ENCODE data around the gene SPRR2B. TPM values are rescaled to one million over a fixed set of nuclear protein-coding genes. Genes with fewer than 3 reads are reported as not detected.
"Not testable (repeated sequence)": the region's sequence is repeated elsewhere in the genome, so short reads cannot be mapped to it uniquely, and the experiment has no call there.

SPRR2B gene
- total RNA-seq, 1 experiment from 2014 or later, result not detected

DNA sequence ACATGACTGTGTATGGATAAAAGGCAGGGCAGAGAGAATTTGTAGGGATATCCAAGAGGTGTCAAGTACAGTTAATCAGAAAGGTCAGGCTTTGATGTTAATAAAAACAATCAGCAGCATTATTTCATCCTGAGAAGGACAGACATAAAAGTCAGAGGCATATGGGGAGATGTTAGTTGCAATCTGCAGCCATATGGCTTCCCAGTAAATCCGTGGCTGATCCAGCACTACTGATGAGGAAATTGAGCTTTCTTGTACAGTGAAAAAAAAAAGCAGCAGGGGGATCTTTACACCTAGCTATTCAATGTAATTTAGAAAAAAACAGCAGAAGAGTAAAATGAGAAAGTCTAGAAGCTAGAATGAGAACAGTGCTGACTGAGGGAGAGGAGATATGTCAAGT is 42.6 kb downstream of the SPRR2B start:
- H3K9me3 ChIP-seq (ENCODE audit: low read length), result no peaks in the 10 kb centered on the region

DNA sequence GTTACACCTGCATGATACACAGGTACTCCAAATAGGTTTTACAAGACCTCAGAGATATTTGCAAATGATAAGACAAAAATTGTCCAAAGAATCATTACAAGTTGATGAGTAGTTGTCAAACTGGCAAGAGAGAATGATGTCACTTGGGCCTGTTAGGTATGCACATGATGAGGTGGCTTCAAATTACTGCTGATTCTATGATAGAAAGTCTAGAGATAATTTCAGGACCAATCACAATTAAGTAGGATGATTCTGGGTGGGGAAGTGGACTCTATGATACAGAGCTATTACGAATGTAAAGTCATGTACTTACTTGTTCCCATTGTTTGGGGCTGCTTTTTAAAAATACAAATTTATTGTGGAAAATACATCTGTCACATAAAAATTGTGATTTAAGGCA is 45.6 kb downstream of the SPRR2B start:
- no peaks in the 10 kb centered on the region for H3K36me3 ChIP-seq (ENCODE audit: insufficient read depth, low read length)
- no peak overlapping the region for H3K4me2 ChIP-seq (ENCODE audit: low read depth, low read length, poor library complexity, severe bottlenecking)
- H3K9me2 ChIP-seq (replicated peaks; ENCODE audit: insufficient read depth, low read length), result no peaks in the 10 kb centered on the region
- H3K4me1 ChIP-seq (ENCODE audit: low read length), result peaks cover 47% of the 10 kb centered on the region
- H3K79me2 ChIP-seq (ENCODE audit: low read length), result no peaks in the 10 kb centered on the region
- no peak overlapping the region for H2AFZ ChIP-seq (ENCODE audit: low read length)
- H3K27ac ChIP-seq (ENCODE audit: low read length), result no peak overlapping the region
- H3K27me3 ChIP-seq (ENCODE audit: low read length), result no peaks in the 10 kb centered on the region
- no peaks in the 10 kb centered on the region for H3K9me3 ChIP-seq (ENCODE audit: low read length)
- no peak overlapping the region for H3K4me3 ChIP-seq (ENCODE audit: low read length)
- no peak for DNase-seq
- H4K20me1 ChIP-seq (ENCODE audit: insufficient read depth, low read depth, low read length), result no peaks in the 10 kb centered on the region
- no peak overlapping the region for H3K9ac ChIP-seq (ENCODE audit: low read length)

More for the DNA sequence above, 42.6 kb downstream of the SPRR2B start:
- no peak for DNase-seq
- H3K27me3 ChIP-seq (ENCODE audit: low read length), result no peaks in the 10 kb centered on the region
- no peaks in the 10 kb centered on the region for H3K36me3 ChIP-seq (ENCODE audit: insufficient read depth, low read length)
- H2AFZ ChIP-seq (ENCODE audit: low read length), result no peak overlapping the region
- H3K9ac ChIP-seq (ENCODE audit: low read length), result no peak overlapping the region
- H3K9me2 ChIP-seq (replicated peaks; ENCODE audit: insufficient read depth, low read length), result no peaks in the 10 kb centered on the region
- peaks cover 32% of the 10 kb centered on the region for H3K4me1 ChIP-seq (ENCODE audit: low read length)
- no peak overlapping the region for H3K27ac ChIP-seq (ENCODE audit: low read length)
- H3K4me3 ChIP-seq (ENCODE audit: low read length), result no peak overlapping the region
- no peak overlapping the region for H3K4me2 ChIP-seq (ENCODE audit: low read depth, low read length, poor library complexity, severe bottlenecking)
- H3K79me2 ChIP-seq (ENCODE audit: low read length), result no peaks in the 10 kb centered on the region
- H4K20me1 ChIP-seq (ENCODE audit: insufficient read depth, low read depth, low read length), result no peaks in the 10 kb centered on the region

DNA sequence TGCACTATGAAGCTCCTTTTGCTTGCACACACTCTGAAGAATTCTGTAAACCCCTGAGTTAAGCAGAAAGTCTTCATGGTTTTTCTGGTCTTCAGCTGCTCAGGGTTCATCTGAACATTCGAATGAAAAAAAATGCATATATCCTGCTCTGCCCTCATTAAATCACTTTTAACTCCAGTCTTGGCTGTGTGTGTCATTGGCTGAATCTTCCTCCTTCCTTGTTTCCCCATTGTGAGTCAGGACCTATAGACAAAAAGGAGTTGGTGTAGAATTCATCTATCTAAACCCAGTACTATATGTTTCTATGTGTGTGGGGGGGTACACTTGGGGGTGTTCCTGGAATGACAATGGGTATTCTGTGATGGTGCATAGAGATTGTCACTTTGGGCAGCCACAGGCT is 47.0 kb downstream of the SPRR2B start:
- H3K4me1 ChIP-seq (ENCODE audit: low read length), result peaks cover 53% of the 10 kb centered on the region
- H3K9ac ChIP-seq (ENCODE audit: low read length), result no peak overlapping the region
- H3K27ac ChIP-seq (ENCODE audit: low read length), result no peak overlapping the region
- H3K4me2 ChIP-seq (ENCODE audit: low read depth, low read length, poor library complexity, severe bottlenecking), result no peak overlapping the region
- no peak overlapping the region for H3K4me3 ChIP-seq (ENCODE audit: low read length)
- H3K9me3 ChIP-seq (ENCODE audit: low read length), result no peaks in the 10 kb centered on the region
- no peak for DNase-seq
- H3K9me2 ChIP-seq (replicated peaks; ENCODE audit: insufficient read depth, low read length), result no peaks in the 10 kb centered on the region
- no peaks in the 10 kb centered on the region for H3K27me3 ChIP-seq (ENCODE audit: low read length)
- H2AFZ ChIP-seq (ENCODE audit: low read length), result no peak overlapping the region
- H3K36me3 ChIP-seq (ENCODE audit: insufficient read depth, low read length), result no peaks in the 10 kb centered on the region
- H4K20me1 ChIP-seq (ENCODE audit: insufficient read depth, low read depth, low read length), result no peaks in the 10 kb centered on the region
- H3K79me2 ChIP-seq (ENCODE audit: low read length), result no peaks in the 10 kb centered on the region

DNA sequence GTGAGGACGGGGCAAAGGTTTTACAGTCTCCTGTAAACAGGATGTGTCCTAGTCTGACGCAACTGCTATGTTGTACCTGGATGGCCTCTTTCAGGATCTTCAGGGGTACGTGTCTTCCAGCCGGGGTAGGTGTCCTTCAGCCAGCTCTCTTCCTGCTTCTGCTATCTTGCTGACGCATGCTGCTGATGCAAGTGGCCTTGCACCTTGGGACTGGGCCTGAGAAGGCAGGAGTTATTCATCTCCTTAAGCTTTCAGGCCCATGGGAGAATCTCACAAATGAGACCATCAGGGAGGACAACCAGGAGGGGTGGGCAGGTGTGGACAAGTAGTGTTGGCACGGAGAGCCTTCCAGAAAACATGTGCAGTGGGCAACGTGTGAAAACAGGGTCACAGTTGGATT is 48.3 kb downstream of the SPRR2B start:
- no peak overlapping the region for H3K9ac ChIP-seq (ENCODE audit: low read length)
- peaks cover 53% of the 10 kb centered on the region for H3K4me1 ChIP-seq (ENCODE audit: low read length)
- no peaks in the 10 kb centered on the region for H3K36me3 ChIP-seq (ENCODE audit: insufficient read depth, low read length)
- no peaks in the 10 kb centered on the region for H3K27me3 ChIP-seq (ENCODE audit: low read length)
- no peak overlapping the region for H3K4me3 ChIP-seq (ENCODE audit: low read length)
- no peaks in the 10 kb centered on the region for H3K9me3 ChIP-seq (ENCODE audit: low read length)
- H2AFZ ChIP-seq (ENCODE audit: low read length), result 0 out of 2 replicates have a peak overlapping the region, but pooled peaks have one; percentile 30
- no peak overlapping the region for H3K4me2 ChIP-seq (ENCODE audit: low read depth, low read length, poor library complexity, severe bottlenecking)
- H4K20me1 ChIP-seq (ENCODE audit: insufficient read depth, low read depth, low read length), result no peaks in the 10 kb centered on the region
- H3K9me2 ChIP-seq (replicated peaks; ENCODE audit: insufficient read depth, low read length), result no peaks in the 10 kb centered on the region
- H3K79me2 ChIP-seq (ENCODE audit: low read length), result no peaks in the 10 kb centered on the region
- DNase-seq, result no peak
- H3K27ac ChIP-seq (ENCODE audit: low read length), result peak overlapping the region; percentile 75

DNA sequence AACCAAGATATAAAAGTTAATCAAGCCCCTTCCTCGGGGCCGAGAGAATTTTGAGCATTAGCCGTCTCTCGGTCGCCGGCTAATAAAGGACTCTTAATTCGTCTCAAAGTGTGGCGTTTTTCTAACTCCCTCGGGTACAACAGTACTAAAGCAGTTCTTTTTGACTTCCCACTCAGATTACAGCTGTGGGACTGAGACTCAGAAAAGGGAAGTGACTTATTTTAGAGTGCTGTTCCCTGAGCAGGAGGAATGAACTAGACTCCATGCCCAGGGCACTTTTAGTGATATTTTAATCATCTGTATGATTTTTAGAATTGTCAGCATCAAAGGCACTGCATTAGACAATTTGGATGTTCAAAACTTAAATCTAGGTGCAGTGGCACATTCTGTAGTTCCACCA is 49.1 kb downstream of the SPRR2B start:
- H3K4me3 ChIP-seq (ENCODE audit: low read length), result peak overlapping the region; percentile 52; the same call in 1 of the 2 replicates

DNA sequence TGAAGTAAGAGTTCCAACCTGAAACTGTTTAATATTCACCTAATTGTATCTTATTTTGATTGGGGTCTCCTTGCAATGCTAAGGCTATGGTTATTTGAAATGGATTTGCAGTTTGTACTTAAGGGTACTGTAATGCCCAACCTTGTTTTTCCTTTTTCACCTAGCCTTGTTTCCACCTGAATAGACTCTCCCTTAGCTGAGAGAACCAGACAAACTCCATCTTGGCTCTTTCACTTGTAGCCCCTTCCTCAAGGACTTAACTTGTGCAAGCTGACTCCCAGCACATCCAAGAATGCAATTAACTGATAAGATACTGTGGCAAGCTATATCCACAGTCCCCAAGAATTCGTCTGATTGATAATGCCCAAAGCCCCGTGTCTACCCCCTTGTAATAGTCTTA is 49.6 kb downstream of the SPRR2B start:
- DNase-seq; H3K9me2 ChIP-seq (replicated peaks; ENCODE audit: insufficient read depth, low read length); H3K9me3 ChIP-seq (ENCODE audit: low read length); H3K36me3 ChIP-seq (ENCODE audit: insufficient read depth, low read length); H3K79me2 ChIP-seq (ENCODE audit: low read length); H4K20me1 ChIP-seq (ENCODE audit: insufficient read depth, low read depth, low read length); H2AFZ ChIP-seq (ENCODE audit: low read length); H3K27me3 ChIP-seq (ENCODE audit: low read length): not testable (repeated sequence)
- H3K4me2 ChIP-seq (ENCODE audit: low read depth, low read length, poor library complexity, severe bottlenecking), result peak overlapping the region; percentile 46
- peaks cover 53% of the 10 kb centered on the region for H3K4me1 ChIP-seq (ENCODE audit: low read length)
- peak overlapping the region; percentile 75 for H3K27ac ChIP-seq (ENCODE audit: low read length)
- peak overlapping the region; percentile 33 for H3K9ac ChIP-seq (ENCODE audit: low read length)
- peak overlapping the region; percentile 52 for H3K4me3 ChIP-seq (ENCODE audit: low read length)

More for the DNA sequence above, 49.1 kb downstream of the SPRR2B start:
- H3K79me2 ChIP-seq (ENCODE audit: low read length); H3K36me3 ChIP-seq (ENCODE audit: insufficient read depth, low read length); H3K27me3 ChIP-seq (ENCODE audit: low read length); H3K9me2 ChIP-seq (replicated peaks; ENCODE audit: insufficient read depth, low read length); H4K20me1 ChIP-seq (ENCODE audit: insufficient read depth, low read depth, low read length); H3K9me3 ChIP-seq (ENCODE audit: low read length); H2AFZ ChIP-seq (ENCODE audit: low read length): not testable (repeated sequence)
- peak; percentile 87 for DNase-seq
- H3K4me1 ChIP-seq (ENCODE audit: low read length), result peaks cover 53% of the 10 kb centered on the region
- H3K27ac ChIP-seq (ENCODE audit: low read length), result peak overlapping the region; percentile 75
- peak overlapping the region; percentile 46 for H3K4me2 ChIP-seq (ENCODE audit: low read depth, low read length, poor library complexity, severe bottlenecking)
- peak overlapping the region; percentile 33; the same call in 1 of the 2 replicates for H3K9ac ChIP-seq (ENCODE audit: low read length)

Small RNA genes within 50 kb of the gene (small RNA-seq; reads per million reads assigned to genes)
- gene AL356867.1, result not detected

Other genes starting within 250 kb of the SPRR2B start
- not detected in 2 replicates for gene LCE1A, start 244.1 kb downstream of the SPRR2B start, total RNA-seq (2014; rRNA removed; shearing (Covaris generic); ENCODE audit: low replicate concordance)
- gene LCE6A, start 228.8 kb downstream of the SPRR2B start, total RNA-seq (2014; rRNA removed; shearing (Covaris generic); ENCODE audit: low replicate concordance), result not detected in 2 replicates
- gene LCE7A, start 211.6 kb downstream of the SPRR2B start, total RNA-seq (2014; rRNA removed; shearing (Covaris generic); ENCODE audit: low replicate concordance), result not detected in 2 replicates
- not detected in 2 replicates for gene SMCP, start 193.3 kb downstream of the SPRR2B start, total RNA-seq (2014; rRNA removed; shearing (Covaris generic); ENCODE audit: low replicate concordance)
- not detected in 2 replicates for gene IVL, start 163.1 kb downstream of the SPRR2B start, total RNA-seq (2014; rRNA removed; shearing (Covaris generic); ENCODE audit: low replicate concordance)
- not detected in 2 replicates for gene SPRR5, start 124.4 kb downstream of the SPRR2B start, total RNA-seq (2014; rRNA removed; shearing (Covaris generic); ENCODE audit: low replicate concordance)
- gene SPRR4, start 101.0 kb downstream of the SPRR2B start, total RNA-seq (2014; rRNA removed; shearing (Covaris generic); ENCODE audit: low replicate concordance), result not detected in 2 replicates
- not detected in 2 replicates for gene SPRR1A, start 87.5 kb downstream of the SPRR2B start, total RNA-seq (2014; rRNA removed; shearing (Covaris generic); ENCODE audit: low replicate concordance)
- gene SPRR3, start 69.9 kb downstream of the SPRR2B start, total RNA-seq (2014; rRNA removed; shearing (Covaris generic); ENCODE audit: low replicate concordance), result not detected in 2 replicates
- not detected in 2 replicates for gene SPRR1B, start 40.4 kb downstream of the SPRR2B start, total RNA-seq (2014; rRNA removed; shearing (Covaris generic); ENCODE audit: low replicate concordance)
- not detected in 2 replicates for gene SPRR2D, start 30.5 kb downstream of the SPRR2B start, total RNA-seq (2014; rRNA removed; shearing (Covaris generic); ENCODE audit: low replicate concordance)
- gene SPRR2A, start 14.1 kb downstream of the SPRR2B start, total RNA-seq (2014; rRNA removed; shearing (Covaris generic); ENCODE audit: low replicate concordance), result not detected in 2 replicates
- gene SPRR2E, start 22.9 kb upstream of the SPRR2B start, total RNA-seq (2014; rRNA removed; shearing (Covaris generic); ENCODE audit: low replicate concordance), result not detected in 2 replicates
- not detected in 2 replicates for gene SPRR2F, start 41.9 kb upstream of the SPRR2B start, total RNA-seq (2014; rRNA removed; shearing (Covaris generic); ENCODE audit: low replicate concordance)
- gene SPRR2G, start 79.3 kb upstream of the SPRR2B start, total RNA-seq (2014; rRNA removed; shearing (Covaris generic); ENCODE audit: low replicate concordance), result not detected in 2 replicates
- gene LELP1, start 131.8 kb upstream of the SPRR2B start, total RNA-seq (2014; rRNA removed; shearing (Covaris generic); ENCODE audit: low replicate concordance), result not detected in 2 replicates
- gene PRR9, start 146.0 kb upstream of the SPRR2B start, total RNA-seq (2014; rRNA removed; shearing (Covaris generic); ENCODE audit: low replicate concordance), result not detected in 2 replicates
- not detected in 2 replicates for gene LORICRIN, start 188.1 kb upstream of the SPRR2B start, total RNA-seq (2014; rRNA removed; shearing (Covaris generic); ENCODE audit: low replicate concordance)
- not detected in 2 replicates for gene PGLYRP3, start 241.3 kb upstream of the SPRR2B start, total RNA-seq (2014; rRNA removed; shearing (Covaris generic); ENCODE audit: low replicate concordance)